Adrenal gland (tissue), 12 donors: Measurements from ENCODE around the gene TM2D1. TPM values are rescaled to one million over a fixed set of nuclear protein-coding genes. Genes with fewer than 3 reads are reported as not detected.

Source experiments
- DNase-seq, 7 donors: peaks; one replicate each; pipeline ENCODE4 v3.0.0-alpha.2; 2019 to 2020
- H3K27ac ChIP-seq, 5 donors: fragments of 200-600 bp; sonication (generic) in 4 of 5; 1 replicate in 3 of 5; 2 replicates in 2 of 5; pipeline versions ENCODE4 v1.5.1 to v1.8.0; 2016 to 2020; ENCODE audit warnings: mild to moderate bottlenecking in 1 of 5
- H3K27me3 ChIP-seq: fragments of 200-600 bp; 2 replicates; pipeline ENCODE4 v1.8.0; 2021
- H3K36me3 ChIP-seq, 2 donors: fragments of 200-600 bp; replicated peaks in 1 of 2; 1 replicate in 1 of 2; 2 replicates in 1 of 2; pipeline versions ENCODE4 v1.5.1 to v1.8.0; 2018 to 2022
- H3K4me1 ChIP-seq, 2 donors: fragments of 200-600 bp; replicated peaks in 1 of 2; 1 replicate in 1 of 2; 2 replicates in 1 of 2; pipeline versions ENCODE4 v1.5.1 to v1.8.0; 2018 to 2021
- H3K4me3 ChIP-seq, 4 donors: fragments of 200-600 bp; sonication (generic) in 3 of 4; one replicate each; pipeline ENCODE4 v1.5.1; 2016 to 2018
- H3K9me3 ChIP-seq, 3 donors: fragments of 200-600 bp; sonication (generic) in 1 of 3; replicated peaks in 1 of 3; 1 replicate in 2 of 3; 2 replicates in 1 of 3; pipeline versions ENCODE4 v1.5.1 to v1.8.0; 2016 to 2021
- POLR2A ChIP-seq, 2 donors: fragments of 450-650 bp; IDR thresholded peaks; one replicate each; pipeline ENCODE4 v1.6.1; 2017; ENCODE audit warnings: antibody characterized with exemption in 2 of 2, mild to moderate bottlenecking in 2 of 2, moderate library complexity in 1 of 2
- WGBS, 4 donors: extraction: QIAGEN DNeasy Blood & Tissue Kit in 2 of 4; methylation state at CpG; one replicate each; pipeline versions ENCODE4 v1.1.5 to v1.1.7; 2013 to 2017; 5-methylcytosine and 5-hydroxymethylcytosine counted together
- intact Hi-C, 2 donors: fragments of 100-400 bp; cut with DNase I; formaldehyde crosslinking; loops; one replicate each; pipeline versions ENCODE4 v1.14.1 to v1.15.0; 2022 to 2023
- polyA plus RNA-seq, 3 donors: library from polyadenylated mRNA; stranded (reverse); fragments of 200-250 nt in 2 of 3; fragments of 350-450 nt in 1 of 3; fragmentation: Illumina TruSeq in 1 of 3; extraction: RNeasy Lipid Tissue Mini Kit (QIAGEN cat#74804) in 1 of 3; gene quantifications; one replicate each; pipeline ENCODE4 v1.2.3, GENCODE V29; 2013 to 2014
- total RNA-seq, 9 donors: library from RNA; depleted of rRNA in 4 of 9; stranded (reverse); fragments of >200 nt in 4 of 9; fragments of 120-200 nt in 1 of 9; fragmentation: NEBNext Ultra II Directional in 1 of 9; extraction: Animal tissue kit (Norgen Biotek cat#: 25700) in 1 of 9; gene quantifications; one replicate each; pipeline versions ENCODE4 v1.1.0 to v1.2.4, GENCODE V29; 2013 to 2023
- TF ChIP-seq, protein P1 (sequence below), 6 experiments: fragments of 450-650 bp in 4 of 6; fragments of 200-600 bp in 2 of 6; sonication (generic) in 1 of 6; IDR thresholded peaks; 1 replicate in 5 of 6; 2 replicates in 1 of 6; pipeline versions ENCODE4 v1.5.1 to v1.8.0; 2016 to 2021; ENCODE audit warnings: antibody characterized with exemption in 6 of 6, mild to moderate bottlenecking in 2 of 6, moderate library complexity in 1 of 6
- donor health status: healthy with polysubstance abuse.
- donor health status: Bipolar disorder and iron deficiency.
- donor health status: DM: yes; HTN: yes; CAD: no.
- donor health status: DM: no; HTN: no; CAD: no.
- donor health status: DM: no; HTN: no; CAD: no.
- donor health status: DM: yes; HTN: yes; CAD: no.

The TM2D1 gene
- total and polyA plus RNA-seq, 12 donors, result 8.6 to 96.6 (median 54.6) TPM

DNA sequence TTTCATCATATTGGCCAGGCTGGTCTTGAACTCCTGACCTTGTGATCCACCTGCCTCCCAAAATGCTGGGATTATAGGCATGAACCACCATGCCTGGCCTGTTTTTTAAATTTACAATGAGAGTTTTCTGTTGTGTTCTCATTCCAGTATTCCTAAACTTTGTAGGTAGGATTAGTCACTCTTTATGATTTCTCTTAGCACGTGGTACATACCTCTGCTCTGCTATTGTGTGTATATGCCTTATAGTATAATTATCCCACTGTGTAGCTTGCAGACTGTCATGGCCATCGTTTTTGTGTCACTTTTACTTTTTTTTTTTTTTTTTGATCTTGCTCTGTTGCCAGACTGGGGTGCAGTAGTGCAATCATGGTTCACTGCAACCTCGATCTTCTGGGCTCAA, 31.8 kb upstream of the TM2D1 start:
- intact Hi-C loops, result no loop called here
- no peaks in the 10 kb centered on the region for H3K36me3 ChIP-seq
- WGBS, 4 donors, result 76 to 80% (median 78%) methylated on average over 3 of the region's 3 CpGs
- no peaks in the 10 kb centered on the region for H3K9me3 ChIP-seq
- no peak overlapping the region for H3K4me3 ChIP-seq
- DNase-seq, result no peak
- H3K27ac ChIP-seq, result no peak overlapping the region
- H3K27me3 ChIP-seq, result no peaks in the 10 kb centered on the region
- no peaks in the 10 kb centered on the region for H3K4me1 ChIP-seq
- TF ChIP-seq, protein P1, sequence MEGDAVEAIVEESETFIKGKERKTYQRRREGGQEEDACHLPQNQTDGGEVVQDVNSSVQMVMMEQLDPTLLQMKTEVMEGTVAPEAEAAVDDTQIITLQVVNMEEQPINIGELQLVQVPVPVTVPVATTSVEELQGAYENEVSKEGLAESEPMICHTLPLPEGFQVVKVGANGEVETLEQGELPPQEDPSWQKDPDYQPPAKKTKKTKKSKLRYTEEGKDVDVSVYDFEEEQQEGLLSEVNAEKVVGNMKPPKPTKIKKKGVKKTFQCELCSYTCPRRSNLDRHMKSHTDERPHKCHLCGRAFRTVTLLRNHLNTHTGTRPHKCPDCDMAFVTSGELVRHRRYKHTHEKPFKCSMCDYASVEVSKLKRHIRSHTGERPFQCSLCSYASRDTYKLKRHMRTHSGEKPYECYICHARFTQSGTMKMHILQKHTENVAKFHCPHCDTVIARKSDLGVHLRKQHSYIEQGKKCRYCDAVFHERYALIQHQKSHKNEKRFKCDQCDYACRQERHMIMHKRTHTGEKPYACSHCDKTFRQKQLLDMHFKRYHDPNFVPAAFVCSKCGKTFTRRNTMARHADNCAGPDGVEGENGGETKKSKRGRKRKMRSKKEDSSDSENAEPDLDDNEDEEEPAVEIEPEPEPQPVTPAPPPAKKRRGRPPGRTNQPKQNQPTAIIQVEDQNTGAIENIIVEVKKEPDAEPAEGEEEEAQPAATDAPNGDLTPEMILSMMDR (IDR thresholded peaks at IDR 0.05), result no peak
- no peak for TF ChIP-seq POLR2A (IDR thresholded peaks at IDR 0.05)

- Histone ChIP-seq H3K27ac (no peak overlapping the region), H3K4me1 (no peaks in the 10 kb centered on the region), H3K4me3 (no peak overlapping the region), H3K36me3 (no peaks in the 10 kb centered on the region), H3K9me3 (no peaks in the 10 kb centered on the region), H3K27me3 (no peaks in the 10 kb centered on the region)
- 88 to 95% (median 93%) methylated on average over 4 of the region's 4 CpGs for WGBS, 4 donors
- TF ChIP-seq POLR2A (IDR thresholded peaks at IDR 0.05), result no peak
- TF ChIP-seq, protein P1 (IDR thresholded peaks at IDR 0.05), result no peak
- intact Hi-C loops, result no loop called here
- DNase-seq, result no peak
Measured at GRCh38 chr1:61754545-61754944, 29.6 kb upstream of the TM2D1 start.

DNA sequence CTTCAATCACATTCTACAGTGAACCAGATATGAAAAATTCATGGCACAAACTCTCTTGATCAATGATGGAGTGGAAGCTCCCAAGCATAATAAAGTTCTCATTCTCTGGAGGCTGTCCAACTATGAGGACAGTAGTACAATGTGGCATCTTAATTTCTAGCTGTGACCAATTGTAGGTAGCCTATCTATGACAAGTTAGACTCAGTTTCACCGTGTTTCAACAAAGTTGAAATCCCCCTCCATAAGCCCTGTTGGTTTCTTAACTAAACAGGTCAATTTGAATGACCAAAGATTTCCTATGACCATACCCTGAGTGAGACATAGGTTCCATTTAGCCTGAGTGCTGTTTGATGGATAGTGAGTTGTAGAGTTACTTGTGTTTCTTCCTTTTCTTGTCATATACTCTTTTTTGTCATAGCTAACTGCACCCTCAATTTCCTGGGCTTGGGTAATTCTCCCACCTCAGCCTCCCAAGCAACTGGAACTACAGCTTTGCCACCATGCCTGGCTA, 29.1 kb upstream of the TM2D1 start:
- no peaks in the 10 kb centered on the region for H3K36me3 ChIP-seq
- intact Hi-C loops, result no loop called here
- H3K27ac ChIP-seq, result no peak overlapping the region
- TF ChIP-seq POLR2A (IDR thresholded peaks at IDR 0.05), result no peak
- no peak for DNase-seq
- no peaks in the 10 kb centered on the region for H3K9me3 ChIP-seq
- no peak overlapping the region for H3K4me3 ChIP-seq
- no peaks in the 10 kb centered on the region for H3K4me1 ChIP-seq
- H3K27me3 ChIP-seq, result no peaks in the 10 kb centered on the region
- 87 to 94% (median 88%) methylated on average over 1 of the region's 1 CpG for WGBS, 4 donors

GRCh38 chr1:61752921-61753389, 28.0 kb upstream of the TM2D1 start:
- Histone ChIP-seq H3K9me3 (no peaks in the 10 kb centered on the region), H3K4me1 (no peaks in the 10 kb centered on the region), H3K27ac (no peak overlapping the region), H3K27me3 (no peaks in the 10 kb centered on the region), H3K36me3 (no peaks in the 10 kb centered on the region), H3K4me3 (no peak overlapping the region)
- TF ChIP-seq POLR2A (IDR thresholded peaks at IDR 0.05), result no peak
- TF ChIP-seq, protein P1 (IDR thresholded peaks at IDR 0.05), result no peak
- no peak for DNase-seq
- intact Hi-C loops, result no loop called here
- 73 to 86% (median 81%) methylated on average over 1 of the region's 1 CpG for WGBS, 4 donors

GRCh38 chr1:61749574-61749973, 24.6 kb upstream of the TM2D1 start:
- WGBS, 4 donors, result 88 to 97% (median 95%) methylated on average over 2 of the region's 2 CpGs
- Histone ChIP-seq H3K36me3 (no peaks in the 10 kb centered on the region), H3K4me1 (peaks cover 0 to 6% of the 10 kb centered on the region in 2 donors), H3K27me3 (no peaks in the 10 kb centered on the region), H3K27ac (no peak overlapping the region), H3K9me3 (no peaks in the 10 kb centered on the region), H3K4me3 (no peak overlapping the region)
- no peak for DNase-seq
- intact Hi-C loops, result no loop called here
- no peak for TF ChIP-seq POLR2A (IDR thresholded peaks at IDR 0.05)
- TF ChIP-seq, protein P1 (IDR thresholded peaks at IDR 0.05), result no peak
